GM13976 (cell line): ENCODE measurements around the gene PDGFD.

ENCODE experiments used
- DNase-seq: peaks from one replicate; pipeline ENCODE4 v3.0.0; 2012; ENCODE audit warnings: low spot score
- CTCF ChIP-seq: IDR thresholded peaks from 2 replicates; pipeline ENCODE4 v1.5.1; 2012; ENCODE audit warnings: borderline replicate concordance, mild to moderate bottlenecking; ENCODE audit not compliant: insufficient read depth; ENCODE audit errors: extremely low read depth, missing control alignments, control extremely low read depth
- in situ Hi-C: fragments of 300-500 bp; cut with MboI; formaldehyde crosslinking; loops from one replicate; pipeline ENCODE4 v1.12.0; 2022; ENCODE audit warnings: low sequenced_read_pairs, mixed read lengths, inconsistent platforms; ENCODE audit not compliant: unreplicated experiment

Gene PDGFD

DNA sequence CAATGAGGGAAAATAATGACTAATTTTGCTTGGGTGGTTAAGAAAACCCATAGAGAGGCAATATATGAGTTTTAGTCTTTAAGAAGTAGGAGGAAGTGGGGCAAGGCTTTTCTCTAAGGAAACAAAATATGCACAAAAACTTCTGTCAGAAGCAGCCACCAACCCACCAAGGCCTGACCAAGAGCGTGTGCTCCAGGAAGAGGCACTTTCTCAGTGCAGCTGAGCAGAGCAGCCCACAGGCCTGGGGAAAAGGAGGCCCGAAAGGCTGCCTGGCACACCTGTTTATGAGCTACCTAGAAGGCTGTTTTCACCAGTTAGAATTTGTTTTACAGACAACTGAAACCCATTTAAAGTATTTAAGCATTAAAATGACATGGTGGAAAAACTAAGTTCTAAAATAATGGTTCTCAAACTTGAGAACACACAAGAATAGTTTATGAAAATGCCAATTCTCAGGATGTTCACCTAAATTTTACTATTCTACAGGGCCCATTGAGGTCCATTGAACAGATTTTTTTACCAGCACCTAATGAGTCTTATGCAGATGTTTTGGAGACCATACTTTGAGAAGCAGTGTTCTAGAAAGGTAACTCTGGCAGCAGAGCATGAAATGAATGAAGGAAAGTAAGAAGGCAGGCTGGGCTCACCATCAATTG is 288.0 kb downstream of the PDGFD start:
- in situ Hi-C loops: no loop called here
- no peak for TF ChIP-seq CTCF
- DNase-seq: no peak

- DNase-seq: no peak
- TF ChIP-seq CTCF: no peak
- in situ Hi-C loops: no loop called here
These were observed 291.2 kb downstream of the PDGFD start for GRCh38 chr11:103872748-103873147.

DNA sequence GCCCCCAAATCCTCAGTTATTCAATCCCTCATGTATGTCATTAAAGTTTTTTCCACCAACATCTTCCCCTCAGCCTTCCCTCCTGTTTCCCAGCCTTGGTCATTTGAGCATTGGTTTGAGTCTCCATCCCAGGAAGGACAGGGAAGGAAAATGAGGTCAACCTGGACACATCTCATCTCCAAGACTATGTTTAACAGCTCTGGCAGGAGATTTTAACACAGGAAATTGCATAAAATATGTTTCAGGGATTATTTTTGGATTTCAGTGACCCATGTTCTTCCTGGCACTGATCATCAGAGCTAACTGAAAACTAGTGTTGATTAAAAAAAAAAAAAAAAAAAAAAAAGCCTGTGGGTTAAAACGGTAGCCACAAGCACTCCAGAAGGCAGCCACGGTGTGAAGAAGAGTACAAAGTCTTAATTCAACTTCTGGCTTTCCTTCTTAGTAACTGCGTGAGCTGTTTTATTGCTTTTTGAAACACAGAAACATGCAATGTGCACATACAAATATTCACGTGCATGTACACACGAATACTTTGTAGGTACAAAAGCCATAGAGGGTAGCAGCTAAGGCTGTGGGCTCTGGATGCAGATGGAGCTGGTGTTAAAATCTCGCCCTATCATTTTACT is 291.9 kb downstream of the PDGFD start:
- no peak for TF ChIP-seq CTCF
- DNase-seq: no peak
- in situ Hi-C loops: no loop called here

GRCh38 chr11:103870821-103871309 is 293.1 kb downstream of the PDGFD start:
- TF ChIP-seq CTCF: no peak
- in situ Hi-C loops: no loop called here
- no peak for DNase-seq

GRCh38 chr11:103867481-103867880 is 296.5 kb downstream of the PDGFD start:
- DNase-seq: no peak
- in situ Hi-C loops: no loop called here
- no peak for TF ChIP-seq CTCF

GRCh38 chr11:103863497-103863896 is 300.4 kb downstream of the PDGFD start:
- in situ Hi-C loops: no loop called here
- DNase-seq: no peak
- no peak for TF ChIP-seq CTCF

DNA sequence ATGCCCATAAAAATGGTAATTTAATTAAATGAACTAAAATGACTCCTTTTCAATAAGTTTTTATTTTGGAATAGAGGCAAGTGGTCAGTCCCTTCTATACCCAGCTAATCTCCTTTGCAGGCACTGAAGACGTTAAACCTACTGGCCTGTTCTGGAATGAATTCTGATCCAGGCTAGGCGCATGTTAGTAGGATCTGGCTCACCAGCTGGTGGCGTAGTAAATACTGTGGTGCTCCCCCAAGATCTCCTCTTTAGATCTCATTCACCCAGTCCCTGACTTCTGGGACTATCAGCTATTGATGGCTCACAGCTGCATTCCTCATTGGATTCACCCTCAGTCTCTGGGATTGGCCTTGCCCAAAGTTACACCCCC is 301.2 kb downstream of the PDGFD start:
- in situ Hi-C loops: no loop called here
- no peak for TF ChIP-seq CTCF
- no peak for DNase-seq
